GM23338 (cell line): Measurements from ENCODE around the gene TSPOAP1. TPM values are rescaled to one million over a fixed set of nuclear protein-coding genes. Genes with fewer than 3 reads are reported as not detected.

Source experiments
- ATAC-seq: fragments of 200-7000 bp; cut with Tn5 transposase; 3 replicates; pipeline ENCODE4 v1.9.1; 2020
- DNase-seq: peaks from one replicate; pipeline ENCODE4 v3.0.0-alpha.2; 2015; ENCODE audit warnings: low spot score
- H2AFZ ChIP-seq: fragments of 200-600 bp; sonication (generic); 2 replicates; pipeline ENCODE4 v1.8.0; 2016; ENCODE audit warnings: antibody characterized with exemption, mild to moderate bottlenecking, moderate library complexity
- H3F3A ChIP-seq: fragments of 200-600 bp; sonication (generic); replicated peaks from 2 replicates; pipeline ENCODE4 v1.8.0; 2017; ENCODE audit warnings: antibody characterized with exemption, mixed run types, low read depth
- H3K27ac ChIP-seq: fragments of 200-600 bp; sonication (generic); 2 replicates; pipeline ENCODE4 v1.6.1; 2016; ENCODE audit warnings: low read depth
- H3K27me3 ChIP-seq: fragments of 200-600 bp; sonication (generic); 2 replicates; pipeline ENCODE4 v1.8.0; 2016; ENCODE audit warnings: mild to moderate bottlenecking, mixed run types, moderate library complexity; ENCODE audit not compliant: insufficient read depth
- H3K36me3 ChIP-seq: fragments of 200-600 bp; sonication (generic); 2 replicates; pipeline ENCODE4 v1.8.0; 2016; ENCODE audit warnings: mild to moderate bottlenecking; ENCODE audit not compliant: insufficient read depth
- H3K4me1 ChIP-seq: fragments of 200-600 bp; sonication (generic); 2 replicates; pipeline ENCODE4 v1.8.0; 2016; ENCODE audit warnings: mild to moderate bottlenecking, moderate library complexity; ENCODE audit not compliant: insufficient read depth
- H3K4me2 ChIP-seq: fragments of 200-600 bp; sonication (generic); 2 replicates; pipeline ENCODE4 v1.7.1; 2017; ENCODE audit warnings: mixed run types
- H3K4me3 ChIP-seq: fragments of 200-600 bp; sonication (generic); 2 replicates; pipeline ENCODE4 v1.6.1; 2016; ENCODE audit warnings: mixed run types
- H3K79me2 ChIP-seq: fragments of 200-600 bp; sonication (generic); replicated peaks from 2 replicates; pipeline ENCODE4 v1.8.0; 2017; ENCODE audit warnings: mild to moderate bottlenecking; ENCODE audit not compliant: insufficient read depth
- H3K9me2 ChIP-seq: fragments of 200-600 bp; sonication (generic); 2 replicates; pipeline ENCODE4 v1.8.0; 2017; ENCODE audit not compliant: insufficient read depth
- H4K20me1 ChIP-seq: fragments of 200-600 bp; sonication (generic); replicated peaks from 2 replicates; pipeline ENCODE4 v1.8.0; 2017; ENCODE audit warnings: mild to moderate bottlenecking; ENCODE audit not compliant: insufficient read depth
- H3K27ac Mint-ChIP-seq: 2 replicates; pipeline ENCODE4 v1.8.0; 2020; ENCODE audit warnings: inconsistent platforms, mild to moderate bottlenecking, moderate library complexity, mixed read lengths
- H3K27me3 Mint-ChIP-seq: 3 replicates; pipeline ENCODE4 v1.8.0; 2022; ENCODE audit warnings: low read depth, mild to moderate bottlenecking, moderate library complexity, mixed read lengths, inconsistent platforms; ENCODE audit not compliant: insufficient read depth, poor library complexity
- H3K36me3 Mint-ChIP-seq: 3 replicates; pipeline ENCODE4 v1.8.0; 2021; ENCODE audit warnings: low read depth, mild to moderate bottlenecking, inconsistent platforms, moderate library complexity, mixed read lengths
- H3K4me1 Mint-ChIP-seq: 3 replicates; pipeline ENCODE4 v1.8.0; 2020; ENCODE audit warnings: mild to moderate bottlenecking, inconsistent platforms, mixed read lengths
- H3K4me3 Mint-ChIP-seq: 3 replicates; pipeline ENCODE4 v1.8.0; 2021; ENCODE audit warnings: moderate library complexity, mild to moderate bottlenecking, inconsistent platforms, mixed read lengths
- H3K9me3 Mint-ChIP-seq: 3 replicates; pipeline ENCODE4 v1.8.0; 2020; ENCODE audit warnings: moderate library complexity, mild to moderate bottlenecking, inconsistent platforms, mixed read lengths
- EZH2 ChIP-seq: fragments of 200-600 bp; sonication (generic); IDR thresholded peaks from one replicate; pipeline ENCODE4 v1.8.0; 2017; ENCODE audit warnings: antibody characterized with exemption, mild to moderate bottlenecking, low read depth; ENCODE audit not compliant: unreplicated experiment
- NANOG ChIP-seq: IDR thresholded peaks from 2 replicates; pipeline ENCODE4 v1.6.1; 2016; ENCODE audit warnings: antibody characterized with exemption, borderline replicate concordance
- POLR2AphosphoS5 ChIP-seq: IDR thresholded peaks from 2 replicates; pipeline ENCODE4 v1.6.1; 2016; ENCODE audit warnings: antibody characterized with exemption, low read depth
- ZNF114 ChIP-seq: fragments of 250-450 bp; sonication (Bioruptor Pico); IDR thresholded peaks from 2 replicates; pipeline ENCODE4 v1.5.0; 2020; ENCODE audit warnings: mild to moderate bottlenecking, moderate library complexity
- ZNF331 ChIP-seq: fragments of 250-450 bp; sonication (Bioruptor Pico); IDR thresholded peaks from 2 replicates; pipeline ENCODE4 v1.5.0; 2020; ENCODE audit warnings: low read depth, mild to moderate bottlenecking, moderate library complexity
- polyA plus RNA-seq: library from polyadenylated mRNA; unstranded; fragments of >200 nt; fragmentation: Nextera tagmentation; extraction: Ambion mirVana; gene quantifications from 2 replicates; pipeline ENCODE4 v1.2.1, GENCODE V29; 2016
- total RNA-seq: library from RNA; depleted of rRNA; stranded (reverse); fragments of >200 nt; shearing (Covaris generic); gene quantifications from 2 replicates; pipeline ENCODE4 v1.2.3, GENCODE V29; 2014
- TF ChIP-seq, protein P1 (sequence below): IDR thresholded peaks from one replicate; pipeline ENCODE4 v1.6.1; 2018; ENCODE audit warnings: antibody characterized with exemption; ENCODE audit not compliant: unreplicated experiment
- TF ChIP-seq, protein P2 (sequence below), 2 experiments: fragments of 200-600 bp in 1 of 2; sonication (generic) in 1 of 2; conservative IDR thresholded peaks; 2 replicates each; pipeline versions ENCODE4 v1.5.1 to v1.6.1; 2016 to 2017; ENCODE audit warnings: antibody characterized with exemption in 2 of 2, low read depth in 2 of 2, mild to moderate bottlenecking in 2 of 2, moderate library complexity in 1 of 2

Gene TSPOAP1
- total and polyA plus RNA-seq, 2 experiments from 2014 or later: 7.3 to 11.8 TPM

DNA sequence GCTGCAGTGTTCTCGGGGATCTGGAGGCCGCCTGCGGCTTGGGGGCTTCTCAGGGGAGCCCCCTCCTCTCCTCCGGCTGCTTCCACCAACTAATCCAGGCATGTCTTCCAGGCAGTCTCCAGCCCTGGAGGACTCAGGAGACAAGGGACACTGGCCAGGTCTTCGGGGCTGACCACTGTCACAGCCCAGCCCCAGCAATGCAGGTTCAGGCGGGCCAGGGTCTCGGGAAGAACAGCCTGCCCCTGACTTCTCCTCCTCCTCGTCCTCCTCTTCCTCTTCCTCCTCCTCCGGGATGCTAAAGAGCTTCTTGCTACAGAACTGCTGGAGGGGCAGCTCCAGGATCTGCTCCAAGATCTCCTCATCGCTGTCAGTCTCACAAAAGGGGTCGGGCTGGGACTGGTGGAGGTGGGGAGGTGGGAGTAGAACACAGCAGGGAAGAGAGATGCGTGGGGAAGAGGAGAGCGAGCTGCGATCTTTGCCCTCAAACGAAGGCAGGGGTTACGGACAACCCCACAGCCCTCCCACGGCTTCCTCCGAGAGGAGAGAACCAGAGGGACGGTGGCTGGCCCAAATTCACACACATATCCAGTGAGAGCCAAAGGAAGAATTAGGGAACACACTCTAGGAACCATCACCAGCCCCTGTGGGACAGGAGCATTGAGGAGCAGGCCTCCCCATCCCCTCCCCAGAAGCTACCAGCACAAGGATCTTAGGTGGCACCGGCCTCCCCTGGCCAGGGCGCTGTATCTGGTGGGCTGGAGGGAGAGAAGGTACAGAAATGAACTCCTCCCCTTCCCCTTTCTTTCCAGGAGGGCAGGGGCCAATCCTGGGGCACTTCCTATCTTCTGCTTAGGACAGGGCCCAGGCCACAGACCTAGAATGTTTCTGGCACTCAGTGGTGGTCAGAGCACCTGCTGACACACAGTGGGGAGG is 19.3 kb downstream of the TSPOAP1 start (continued):
- TF ChIP-seq, protein P1, sequence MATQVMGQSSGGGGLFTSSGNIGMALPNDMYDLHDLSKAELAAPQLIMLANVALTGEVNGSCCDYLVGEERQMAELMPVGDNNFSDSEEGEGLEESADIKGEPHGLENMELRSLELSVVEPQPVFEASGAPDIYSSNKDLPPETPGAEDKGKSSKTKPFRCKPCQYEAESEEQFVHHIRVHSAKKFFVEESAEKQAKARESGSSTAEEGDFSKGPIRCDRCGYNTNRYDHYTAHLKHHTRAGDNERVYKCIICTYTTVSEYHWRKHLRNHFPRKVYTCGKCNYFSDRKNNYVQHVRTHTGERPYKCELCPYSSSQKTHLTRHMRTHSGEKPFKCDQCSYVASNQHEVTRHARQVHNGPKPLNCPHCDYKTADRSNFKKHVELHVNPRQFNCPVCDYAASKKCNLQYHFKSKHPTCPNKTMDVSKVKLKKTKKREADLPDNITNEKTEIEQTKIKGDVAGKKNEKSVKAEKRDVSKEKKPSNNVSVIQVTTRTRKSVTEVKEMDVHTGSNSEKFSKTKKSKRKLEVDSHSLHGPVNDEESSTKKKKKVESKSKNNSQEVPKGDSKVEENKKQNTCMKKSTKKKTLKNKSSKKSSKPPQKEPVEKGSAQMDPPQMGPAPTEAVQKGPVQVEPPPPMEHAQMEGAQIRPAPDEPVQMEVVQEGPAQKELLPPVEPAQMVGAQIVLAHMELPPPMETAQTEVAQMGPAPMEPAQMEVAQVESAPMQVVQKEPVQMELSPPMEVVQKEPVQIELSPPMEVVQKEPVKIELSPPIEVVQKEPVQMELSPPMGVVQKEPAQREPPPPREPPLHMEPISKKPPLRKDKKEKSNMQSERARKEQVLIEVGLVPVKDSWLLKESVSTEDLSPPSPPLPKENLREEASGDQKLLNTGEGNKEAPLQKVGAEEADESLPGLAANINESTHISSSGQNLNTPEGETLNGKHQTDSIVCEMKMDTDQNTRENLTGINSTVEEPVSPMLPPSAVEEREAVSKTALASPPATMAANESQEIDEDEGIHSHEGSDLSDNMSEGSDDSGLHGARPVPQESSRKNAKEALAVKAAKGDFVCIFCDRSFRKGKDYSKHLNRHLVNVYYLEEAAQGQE: no peak
- TF ChIP-seq NANOG (no peak), POLR2AphosphoS5 (no peak), ZNF114 (CRISPR knock-in tag) (no peak), ZNF331 (CRISPR knock-in tag) (no peak), EZH2 (no peak)

DNA sequence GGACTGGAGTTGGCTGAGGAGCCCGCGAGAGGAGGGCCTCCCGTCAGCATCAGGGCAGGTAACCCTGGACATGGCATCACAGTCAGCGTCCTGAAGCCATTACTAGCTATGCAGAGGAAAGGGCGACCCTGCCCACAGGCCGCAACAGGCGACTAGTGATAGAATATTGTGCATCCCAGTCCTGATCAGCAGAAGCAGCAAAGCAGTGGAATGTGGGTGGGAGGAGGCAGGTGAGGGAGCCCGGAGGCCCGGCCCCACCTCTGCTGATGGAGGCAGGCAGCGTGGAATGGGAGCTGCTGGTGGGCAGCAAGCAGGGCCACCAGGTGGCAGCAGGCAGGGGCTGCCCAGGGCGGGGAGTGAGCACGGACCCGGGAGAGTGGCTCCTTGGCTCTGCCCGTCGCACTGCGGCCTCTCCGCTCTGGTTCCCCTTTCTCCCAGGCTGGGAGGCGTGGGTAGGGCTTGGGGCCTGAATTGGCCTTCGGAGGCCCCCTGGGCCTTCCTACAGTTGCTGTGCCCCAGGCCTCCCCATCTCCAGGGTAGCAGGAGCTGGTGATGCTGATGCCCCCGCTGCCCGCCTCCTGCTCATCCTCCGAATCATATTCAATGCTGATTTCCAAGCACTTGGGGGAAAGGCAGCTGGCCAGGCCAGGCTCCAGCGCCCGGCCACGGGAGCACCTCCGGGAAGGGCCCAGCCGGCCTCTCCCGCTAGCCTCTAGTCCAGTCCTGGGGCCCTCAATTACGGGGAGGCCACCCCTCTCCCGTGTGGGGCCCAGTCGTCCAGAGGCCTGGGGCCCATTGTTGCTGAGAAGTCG is 20.2 kb downstream of the TSPOAP1 start:
- Histone ChIP-seq H3K4me2 (peak overlapping the region; percentile 20; the same call in 1 of the 2 replicates), H2AFZ (peak overlapping the region; percentile 74; the same call in 1 of the 2 replicates)
- no peaks in the 10 kb centered on the region for H3K9me3 Mint-ChIP-seq

More for the DNA sequence above, 20.2 kb downstream of the TSPOAP1 start:
- peaks cover 25% of the 10 kb centered on the region for H3K4me1 Mint-ChIP-seq
- Histone ChIP-seq H3K27me3 (no peaks in the 10 kb centered on the region), H3F3A (no peaks in the 10 kb centered on the region), H3K36me3 (no peaks in the 10 kb centered on the region), H3K9me2 (no peaks in the 10 kb centered on the region), H3K27ac (no peak overlapping the region), H3K4me1 (peaks cover 9% of the 10 kb centered on the region), H3K79me2 (no peaks in the 10 kb centered on the region), H3K4me3 (no peak overlapping the region), H4K20me1 (no peaks in the 10 kb centered on the region)
- TF ChIP-seq, protein P2, sequence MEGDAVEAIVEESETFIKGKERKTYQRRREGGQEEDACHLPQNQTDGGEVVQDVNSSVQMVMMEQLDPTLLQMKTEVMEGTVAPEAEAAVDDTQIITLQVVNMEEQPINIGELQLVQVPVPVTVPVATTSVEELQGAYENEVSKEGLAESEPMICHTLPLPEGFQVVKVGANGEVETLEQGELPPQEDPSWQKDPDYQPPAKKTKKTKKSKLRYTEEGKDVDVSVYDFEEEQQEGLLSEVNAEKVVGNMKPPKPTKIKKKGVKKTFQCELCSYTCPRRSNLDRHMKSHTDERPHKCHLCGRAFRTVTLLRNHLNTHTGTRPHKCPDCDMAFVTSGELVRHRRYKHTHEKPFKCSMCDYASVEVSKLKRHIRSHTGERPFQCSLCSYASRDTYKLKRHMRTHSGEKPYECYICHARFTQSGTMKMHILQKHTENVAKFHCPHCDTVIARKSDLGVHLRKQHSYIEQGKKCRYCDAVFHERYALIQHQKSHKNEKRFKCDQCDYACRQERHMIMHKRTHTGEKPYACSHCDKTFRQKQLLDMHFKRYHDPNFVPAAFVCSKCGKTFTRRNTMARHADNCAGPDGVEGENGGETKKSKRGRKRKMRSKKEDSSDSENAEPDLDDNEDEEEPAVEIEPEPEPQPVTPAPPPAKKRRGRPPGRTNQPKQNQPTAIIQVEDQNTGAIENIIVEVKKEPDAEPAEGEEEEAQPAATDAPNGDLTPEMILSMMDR (conservative IDR thresholded peaks at IDR 0.05; ENCODE audit: low read depth in 2 of 2): peak; percentile 63 to 89
- TF ChIP-seq POLR2AphosphoS5: no peak
- no peaks in the 10 kb centered on the region for H3K36me3 Mint-ChIP-seq
- ATAC-seq: peak; percentile 85
- peaks cover 5% of the 10 kb centered on the region for H3K27me3 Mint-ChIP-seq
- no peak overlapping the region for H3K4me3 Mint-ChIP-seq
- DNase-seq: peak; percentile 86
- no peak overlapping the region for H3K27ac Mint-ChIP-seq
